HCT116 (cell line): ENCODE results near the gene DENND1A. TPM values are rescaled to one million over a fixed set of nuclear protein-coding genes. Genes with fewer than 3 reads are reported as not detected.

Source experiments
- ATAC-seq: fragments of 200-7000 bp; cut with Tn5 transposase; 2 replicates; pipeline ENCODE4 v1.9.1; 2020; ENCODE audit warnings: mild to moderate bottlenecking, moderate library complexity
- BruUV-seq: library from RNA; stranded (reverse); fragments of 400-500 nt; replicated peaks from 2 replicates; lab custom pipeline; 2021; lab: Mats Ljungman, UMichigan
- CTCF ChIA-PET: fragments of 300-600 bp; sonication (Branson Sonifier 250); formaldehyde crosslinking; loops from one replicate; lab custom pipeline; 2021; ENCODE audit warnings: antibody characterized with exemption; lab: Charles Lee
- POLR2A ChIA-PET: fragments of 300-600, 350-600 bp; sonication (Branson Sonifier 250); formaldehyde crosslinking; loops from one replicate; lab custom pipeline; 2021; ENCODE audit warnings: antibody characterized with exemption; lab: Charles Lee
- RAD21 ChIA-PET, 2 experiments: fragments of 300-600 bp; sonication (Branson Sonifier 250); formaldehyde crosslinking; loops; one replicate each; lab custom pipeline; 2023; ENCODE audit warnings: low total read pairs in 2 of 2; ENCODE audit not compliant: uncharacterized antibody in 2 of 2, unreplicated experiment in 2 of 2, low non-redundant PET in 1 of 2; lab: Charles Lee
- DNase-seq: peaks from one replicate; pipeline ENCODE4 v3.0.0-alpha.2; 2010; ENCODE audit warnings: low read depth, low spot score
- H2AFZ ChIP-seq: fragments of 200-600 bp; shearing (Covaris generic), sonication (generic); 2 replicates; pipeline ENCODE4 v1.6.1; 2017; ENCODE audit warnings: low read depth, mixed run types, mixed read lengths, antibody characterized with exemption, low read length; ENCODE audit not compliant: poor library complexity, severe bottlenecking
- H3K27ac ChIP-seq: 2 replicates; pipeline ENCODE4 v1.5.1; 2012; ENCODE audit warnings: low read depth, low read length
- H3K27me3 ChIP-seq: fragments of 200-600 bp; sonication (generic); 2 replicates; pipeline ENCODE4 v1.6.1; 2016; ENCODE audit warnings: mixed run types, low read length, mixed read lengths; ENCODE audit not compliant: insufficient read depth
- H3K36me3 ChIP-seq, 2 experiments: fragments of 200-500 bp in 1 of 2; fragments of 200-600 bp in 1 of 2; sonication (Bioruptor generic) in 1 of 2; sonication (generic) in 1 of 2; 2 replicates each; pipeline versions ENCODE4 v1.5.1 to v1.6.1; 2014 to 2016; ENCODE audit warnings: low read length in 2 of 2, inconsistent platforms in 1 of 2, mixed read lengths in 1 of 2, mixed run types in 1 of 2; ENCODE audit not compliant: insufficient read depth in 2 of 2, control insufficient read depth in 1 of 2
- H3K4me1 ChIP-seq, 2 experiments: fragments of 200-600 bp in 1 of 2; sonication (generic) in 1 of 2; 2 replicates each; pipeline versions ENCODE4 v1.5.1 to v1.6.1; 2012 to 2017; ENCODE audit warnings: low read length in 2 of 2, inconsistent platforms in 1 of 2, mild to moderate bottlenecking in 1 of 2, mixed read lengths in 1 of 2, mixed run types in 1 of 2, moderate library complexity in 1 of 2; ENCODE audit not compliant: insufficient read depth in 2 of 2, control insufficient read depth in 1 of 2
- H3K4me2 ChIP-seq: fragments of 200-600 bp; sonication (generic); 2 replicates; pipeline ENCODE4 v1.6.1; 2017; ENCODE audit warnings: mixed run types, low read length, mixed read lengths
- H3K4me3 ChIP-seq, 2 experiments: fragments of 200-600 bp in 1 of 2; sonication (generic) in 1 of 2; replicated peaks in 1 of 2; 2 replicates each; pipeline ENCODE4 v1.5.1; 2011 to 2016; ENCODE audit warnings: low read length in 2 of 2, control low read depth in 1 of 2, low read depth in 1 of 2, mild to moderate bottlenecking in 1 of 2, mixed read lengths in 1 of 2, mixed run types in 1 of 2
- H3K79me2 ChIP-seq: fragments of 200-600 bp; sonication (generic); 2 replicates; pipeline ENCODE4 v1.6.1; 2017; ENCODE audit warnings: mild to moderate bottlenecking, mixed run types, low read length, moderate library complexity, mixed read lengths; ENCODE audit not compliant: insufficient read depth
- H3K9ac ChIP-seq: fragments of 200-600 bp; sonication (generic); 2 replicates; pipeline ENCODE4 v1.6.1; 2016; ENCODE audit warnings: low read length, mixed read lengths
- H3K9me2 ChIP-seq: fragments of 200-600 bp; sonication (generic), shearing (Covaris generic); 2 replicates; pipeline ENCODE4 v1.6.1; 2017; ENCODE audit warnings: mixed run types, mild to moderate bottlenecking, moderate library complexity; ENCODE audit not compliant: insufficient read depth
- H3K9me3 ChIP-seq, 2 experiments: fragments of 200-500 bp in 1 of 2; fragments of 200-600 bp in 1 of 2; sonication (Bioruptor generic) in 1 of 2; sonication (generic) in 1 of 2; 2 replicates each; pipeline ENCODE4 v1.6.1; 2014 to 2017; ENCODE audit warnings: low read length in 2 of 2, mixed read lengths in 2 of 2, inconsistent platforms in 1 of 2, low read depth in 1 of 2, mild to moderate bottlenecking in 1 of 2, mixed run types in 1 of 2, moderate library complexity in 1 of 2; ENCODE audit not compliant: control insufficient read depth in 1 of 2, insufficient read depth in 1 of 2
- H4K20me1 ChIP-seq: fragments of 200-600 bp; sonication (generic), shearing (Covaris generic); 2 replicates; pipeline ENCODE4 v1.6.1; 2017; ENCODE audit warnings: mixed run types, mild to moderate bottlenecking, moderate library complexity; ENCODE audit not compliant: insufficient read depth
- ATF3 ChIP-seq: IDR thresholded peaks from 2 replicates; pipeline ENCODE4 v1.6.1; 2012
- CBX3 ChIP-seq: IDR thresholded peaks from 2 replicates; pipeline ENCODE4 v1.6.1; 2012; ENCODE audit warnings: low read depth
- EGR1 ChIP-seq: IDR thresholded peaks from 2 replicates; pipeline ENCODE4 v1.6.1; 2012; ENCODE audit warnings: low read depth
- ELF1 ChIP-seq: IDR thresholded peaks from 2 replicates; pipeline ENCODE4 v1.6.1; 2012; ENCODE audit warnings: low read depth, borderline replicate concordance
- EZH2phosphoT487 ChIP-seq: fragments of 200-600 bp; IDR thresholded peaks from 2 replicates; pipeline ENCODE4 v1.6.1; 2018; ENCODE audit warnings: antibody characterized with exemption, borderline replicate concordance
- FOSL1 ChIP-seq: IDR thresholded peaks from 2 replicates; pipeline ENCODE4 v1.6.1; 2012; ENCODE audit warnings: low read depth
- MAX ChIP-seq: IDR thresholded peaks from 2 replicates; pipeline ENCODE4 v1.6.1; 2012
- POLR2AphosphoS5 ChIP-seq: IDR thresholded peaks from 2 replicates; pipeline ENCODE4 v1.6.1; 2011; ENCODE audit warnings: mild to moderate bottlenecking, low read depth, low read length, moderate library complexity
- RAD21 ChIP-seq: IDR thresholded peaks from 2 replicates; pipeline ENCODE4 v1.6.1; 2012; ENCODE audit warnings: low read depth, mild to moderate bottlenecking
- REST ChIP-seq: IDR thresholded peaks from 2 replicates; pipeline ENCODE4 v1.6.1; 2012; ENCODE audit warnings: low read depth
- SIN3A ChIP-seq: IDR thresholded peaks from 2 replicates; pipeline ENCODE4 v1.6.1; 2012; ENCODE audit warnings: low read depth
- SRF ChIP-seq: IDR thresholded peaks from 2 replicates; pipeline ENCODE4 v1.6.1; 2012; ENCODE audit warnings: low read depth
- YY1 ChIP-seq: IDR thresholded peaks from 2 replicates; pipeline ENCODE4 v1.6.1; 2011; ENCODE audit warnings: low read length, low read depth, moderate library complexity, mild to moderate bottlenecking; ENCODE audit not compliant: insufficient replicate concordance; ENCODE audit errors: extremely low read depth
- ZBTB33 ChIP-seq: IDR thresholded peaks from 2 replicates; pipeline ENCODE4 v1.6.1; 2011; ENCODE audit warnings: mild to moderate bottlenecking, low read length, moderate library complexity; ENCODE audit not compliant: insufficient replicate concordance; ENCODE audit errors: extremely low read depth
- ZFX ChIP-seq: fragments of 450-650 bp; IDR thresholded peaks from 2 replicates; pipeline ENCODE4 v1.6.1; 2017
- intact Hi-C: fragments of 100-400 bp; cut with micrococcal nuclease; formaldehyde crosslinking; loops from 2 replicates; pipeline ENCODE4 v1.10.0; 2022
- total RNA-seq: library from RNA; stranded (reverse); gene quantifications from one replicate; pipeline ENCODE4 v1.2.1, GENCODE V29; 2021; ENCODE audit not compliant: unreplicated experiment

DENND1A gene
- total RNA-seq, 1 experiment from 2014 or later, result 33.0 TPM

GRCh38 chr9:123460091-123460490, 469.8 kb downstream of the DENND1A start:
- H3K9ac ChIP-seq, result no peak overlapping the region
- H3K9me2 ChIP-seq, result no peaks in the 10 kb centered on the region
- no peak overlapping the region for H2AFZ ChIP-seq
- TF ChIP-seq MAX, result no peak
- TF ChIP-seq EZH2phosphoT487, result no peak
- no peak for TF ChIP-seq SIN3A
- TF ChIP-seq EGR1, result no peak
- no peak for TF ChIP-seq RAD21
- TF ChIP-seq POLR2AphosphoS5, result no peak
- no peak for TF ChIP-seq ZFX
- TF ChIP-seq YY1, result no peak
- no peak for TF ChIP-seq ZBTB33
- no peak for TF ChIP-seq ELF1
- TF ChIP-seq FOSL1, result no peak
- TF ChIP-seq ATF3, result no peak
- no peak for TF ChIP-seq REST
- no peak for TF ChIP-seq SRF
- no peak for TF ChIP-seq CBX3
- H3K9me3 ChIP-seq, result no peaks in the 10 kb centered on the region
- ChIA-PET POLR2A (no interaction called here), RAD21 (no interaction called here), CTCF (interaction anchor here (0.6 kb wide), 1 partner anchor 932 kb away, joined by 3 read pairs; no protein-coding TSS in a partner anchor)
- H3K79me2 ChIP-seq, result no peaks in the 10 kb centered on the region
- no peaks in the 10 kb centered on the region for H3K4me1 ChIP-seq
- DNase-seq, result no peak
- intact Hi-C loops, result no loop called here
- no peaks in the 10 kb centered on the region for H3K27me3 ChIP-seq
- no peak overlapping the region for H3K4me3 ChIP-seq
- H3K36me3 ChIP-seq, result no peaks in the 10 kb centered on the region
- no TSS peak for BruUV-seq
- H3K27ac ChIP-seq, result no peak overlapping the region
- ATAC-seq, result no peak
- H4K20me1 ChIP-seq, result no peaks in the 10 kb centered on the region
- H3K4me2 ChIP-seq, result no peak overlapping the region
